ENCODE measurements around the gene ERAP2. TPM values are rescaled to one million over a fixed set of nuclear protein-coding genes. Genes with fewer than 3 reads are reported as not detected.

ERAP2 gene
- total and polyA plus RNA-seq, 2 of the 13 experiments (the other 11 are each of a cell fraction or from before 2014, with no cell fraction given) = 12.8 to 16.6 TPM

GRCh38 chr5:96880444-96881164 is 4.3 kb downstream of the ERAP2 start:
- Histone ChIP-seq H3K9ac (ENCODE audit: insufficient read depth, low read depth, low read length) (no peak overlapping the region), H3K36me3 (replicated peaks in 1 of 2; ENCODE audit: control insufficient read depth in 1 of 2, insufficient read depth in 2 of 2, low read length in 2 of 2) (no peaks in the 10 kb centered on the region; a peak in 1 of 5 replicates), H3K4me2 (ENCODE audit: low read depth, low read length) (no peak overlapping the region), H3K79me2 (ENCODE audit: insufficient read depth, low read length) (no peaks in the 10 kb centered on the region), H3K27ac (ENCODE audit: extremely low read length, insufficient read depth, low read length) (no peak overlapping the region), H3K27me3 (ENCODE audit: control insufficient read depth in 1 of 2, insufficient read depth in 2 of 2, low read length in 2 of 2) (no peaks in the 10 kb centered on the region), H4K20me1 (ENCODE audit: insufficient read depth, low read length) (no peaks in the 10 kb centered on the region), H3K4me1 (ENCODE audit: insufficient read depth, low read length) (peaks cover 10% of the 10 kb centered on the region), H2AFZ (ENCODE audit: low read length) (no peak overlapping the region), H3K4me3 (replicated peaks in 1 of 3; ENCODE audit: insufficient read depth in 1 of 3, low read depth in 2 of 3, low read length in 3 of 3) (no peak overlapping the region), H3K9me3 (ENCODE audit: low read length) (no peaks in the 10 kb centered on the region)
- FAIRE-seq = no peak
- no peak for DNase-seq (ENCODE audit: low spot score)
- CTCF ChIA-PET (ENCODE audit: low intra/inter-chr PET ratio, low total read pairs) = no interaction called here
- POLR2A ChIA-PET = no interaction called here
- WGBS (ENCODE audit: low lambda C conversion rate) = 94% methylated on average over 4 of the region's 4 CpGs
- in situ Hi-C loops (cut with HindIII; ENCODE audit: extremely low pct_ligation_motif_present, low pct_unique_long_range_greater_than_20kb) (no loop called here), intact Hi-C loops (cut with micrococcal nuclease; ENCODE audit: unreplicated experiment) (no loop called here)
- BruUV-seq (replicated peaks) = no TSS peak
- TF ChIP-seq, protein P1, sequence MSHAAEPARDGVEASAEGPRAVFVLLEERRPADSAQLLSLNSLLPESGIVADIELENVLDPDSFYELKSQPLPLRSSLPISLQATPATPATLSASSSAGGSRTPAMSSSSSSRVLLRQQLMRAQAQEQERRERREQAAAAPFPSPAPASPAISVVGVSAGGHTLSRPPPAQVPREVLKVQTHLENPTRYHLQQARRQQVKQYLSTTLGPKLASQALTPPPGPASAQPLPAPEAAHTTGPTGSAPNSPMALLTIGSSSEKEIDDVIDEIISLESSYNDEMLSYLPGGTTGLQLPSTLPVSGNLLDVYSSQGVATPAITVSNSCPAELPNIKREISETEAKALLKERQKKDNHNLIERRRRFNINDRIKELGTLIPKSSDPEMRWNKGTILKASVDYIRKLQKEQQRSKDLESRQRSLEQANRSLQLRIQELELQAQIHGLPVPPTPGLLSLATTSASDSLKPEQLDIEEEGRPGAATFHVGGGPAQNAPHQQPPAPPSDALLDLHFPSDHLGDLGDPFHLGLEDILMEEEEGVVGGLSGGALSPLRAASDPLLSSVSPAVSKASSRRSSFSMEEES (CRISPR knock-in tag; IDR thresholded peaks at IDR 0.05) = no peak
- no peak for TF ChIP-seq STAT5B (CRISPR knock-in tag; IDR thresholded peaks at IDR 0.05)
- TF ChIP-seq NBN (conservative IDR thresholded peaks at IDR 0.05) = no peak
- no peak for TF ChIP-seq MBD4 (IDR thresholded peaks at IDR 0.05; ENCODE audit: borderline replicate concordance, low read length)
- TF ChIP-seq, protein P2, sequence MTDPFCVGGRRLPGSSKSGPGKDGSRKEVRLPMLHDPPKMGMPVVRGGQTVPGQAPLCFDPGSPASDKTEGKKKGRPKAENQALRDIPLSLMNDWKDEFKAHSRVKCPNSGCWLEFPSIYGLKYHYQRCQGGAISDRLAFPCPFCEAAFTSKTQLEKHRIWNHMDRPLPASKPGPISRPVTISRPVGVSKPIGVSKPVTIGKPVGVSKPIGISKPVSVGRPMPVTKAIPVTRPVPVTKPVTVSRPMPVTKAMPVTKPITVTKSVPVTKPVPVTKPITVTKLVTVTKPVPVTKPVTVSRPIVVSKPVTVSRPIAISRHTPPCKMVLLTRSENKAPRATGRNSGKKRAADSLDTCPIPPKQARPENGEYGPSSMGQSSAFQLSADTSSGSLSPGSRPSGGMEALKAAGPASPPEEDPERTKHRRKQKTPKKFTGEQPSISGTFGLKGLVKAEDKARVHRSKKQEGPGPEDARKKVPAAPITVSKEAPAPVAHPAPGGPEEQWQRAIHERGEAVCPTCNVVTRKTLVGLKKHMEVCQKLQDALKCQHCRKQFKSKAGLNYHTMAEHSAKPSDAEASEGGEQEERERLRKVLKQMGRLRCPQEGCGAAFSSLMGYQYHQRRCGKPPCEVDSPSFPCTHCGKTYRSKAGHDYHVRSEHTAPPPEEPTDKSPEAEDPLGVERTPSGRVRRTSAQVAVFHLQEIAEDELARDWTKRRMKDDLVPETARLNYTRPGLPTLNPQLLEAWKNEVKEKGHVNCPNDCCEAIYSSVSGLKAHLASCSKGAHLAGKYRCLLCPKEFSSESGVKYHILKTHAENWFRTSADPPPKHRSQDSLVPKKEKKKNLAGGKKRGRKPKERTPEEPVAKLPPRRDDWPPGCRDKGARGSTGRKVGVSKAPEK (CRISPR knock-in tag; IDR thresholded peaks at IDR 0.05; ENCODE audit: borderline replicate concordance) = no peak
- TF ChIP-seq ZBTB42 (CRISPR knock-in tag; IDR thresholded peaks at IDR 0.05) = no peak
- TF ChIP-seq ZNF83 (CRISPR knock-in tag; IDR thresholded peaks at IDR 0.05; ENCODE audit: borderline replicate concordance) = no peak
- no peak for TF ChIP-seq FIP1L1 (IDR thresholded peaks at IDR 0.05; ENCODE audit: borderline replicate concordance, insufficient read depth, low read depth, low read length)
- TF ChIP-seq, protein P3, sequence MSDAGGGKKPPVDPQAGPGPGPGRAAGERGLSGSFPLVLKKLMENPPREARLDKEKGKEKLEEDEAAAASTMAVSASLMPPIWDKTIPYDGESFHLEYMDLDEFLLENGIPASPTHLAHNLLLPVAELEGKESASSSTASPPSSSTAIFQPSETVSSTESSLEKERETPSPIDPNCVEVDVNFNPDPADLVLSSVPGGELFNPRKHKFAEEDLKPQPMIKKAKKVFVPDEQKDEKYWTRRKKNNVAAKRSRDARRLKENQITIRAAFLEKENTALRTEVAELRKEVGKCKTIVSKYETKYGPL (CRISPR knock-in tag; IDR thresholded peaks at IDR 0.05) = no peak
- TF ChIP-seq KLF6 (CRISPR knock-in tag; IDR thresholded peaks at IDR 0.05) = no peak
- TF ChIP-seq ZNF879 (CRISPR knock-in tag; IDR thresholded peaks at IDR 0.05) = no peak
- no peak for TF ChIP-seq NFRKB (IDR thresholded peaks at IDR 0.05)
- TF ChIP-seq FOXJ3 (CRISPR knock-in tag; IDR thresholded peaks at IDR 0.05; ENCODE audit: borderline replicate concordance) = no peak
- no peak for TF ChIP-seq ZNF790 (CRISPR knock-in tag; IDR thresholded peaks at IDR 0.05; ENCODE audit: borderline replicate concordance)
- no peak for TF ChIP-seq TBX2 (CRISPR knock-in tag; IDR thresholded peaks at IDR 0.05; ENCODE audit: borderline replicate concordance)
- no peak for ATAC-seq

Measured in HepG2 (cell line).